ENCODE results near the gene LCAT.

Gene LCAT

GRCh38 chr16:67968400-67969253 lies 24.7 kb upstream of the LCAT start, which contains the start of gene SLC12A4:
TSS of gene SLC12A4 (minus strand) at chr16:67968637. CDS start at chr16:67968553, 84 bp downstream.
- no peak for FAIRE-seq

GRCh38 chr16:67967958-67968399 lies 24.1 kb upstream of the LCAT start:
- no peak for FAIRE-seq

- FAIRE-seq = no peak
Observed at GRCh38 chr16:67967183-67967957, 23.4 kb upstream of the LCAT start.

GRCh38 chr16:67966549-67967182 lies 22.7 kb upstream of the LCAT start:
- no peak for FAIRE-seq

GRCh38 chr16:67965668-67966548 lies 22.0 kb upstream of the LCAT start:
- no peak for FAIRE-seq

GRCh38 chr16:67964477-67965131 lies 20.7 kb upstream of the LCAT start:
- no peak for FAIRE-seq

- no peak for FAIRE-seq
Observed at GRCh38 chr16:67963662-67964321, 19.9 kb upstream of the LCAT start.

- FAIRE-seq = no peak
Observed at GRCh38 chr16:67963292-67963661, 19.4 kb upstream of the LCAT start.

- FAIRE-seq = no peak
Observed at GRCh38 chr16:67962135-67962534, 18.2 kb upstream of the LCAT start.

- no peak for FAIRE-seq
Observed at GRCh38 chr16:67961551-67961957, 17.6 kb upstream of the LCAT start.

GRCh38 chr16:67959536-67960329 lies 15.8 kb upstream of the LCAT start:
- FAIRE-seq = no peak

- FAIRE-seq = no peak
Observed at GRCh38 chr16:67957622-67958021, 13.7 kb upstream of the LCAT start.

GRCh38 chr16:67954421-67955196 lies 10.7 kb upstream of the LCAT start:
- no peak for FAIRE-seq

- no peak for FAIRE-seq
Observed at GRCh38 chr16:67953641-67954375, 9.9 kb upstream of the LCAT start.

GRCh38 chr16:67951485-67951884 lies 7.6 kb upstream of the LCAT start:
- FAIRE-seq = no peak

GRCh38 chr16:67950335-67950843 lies 6.5 kb upstream of the LCAT start:
- FAIRE-seq = no peak

- FAIRE-seq = no peak
Observed at GRCh38 chr16:67949645-67950044, 5.7 kb upstream of the LCAT start.

GRCh38 chr16:67948015-67948414 lies 4.1 kb upstream of the LCAT start:
- FAIRE-seq = no peak
